Measurements from ENCODE around the gene SAP25. TPM values are rescaled to one million over a fixed set of nuclear protein-coding genes. Genes with fewer than 3 reads are reported as not detected.
A peak's percentile ranks its signal among the peaks of the same experiment; 100 is the strongest.
"Not testable (repeated sequence)": the region's sequence is repeated elsewhere in the genome, so short reads cannot be mapped to it uniquely, and the experiment has no call there.

Gene SAP25
- total RNA-seq, 1 donor from 2014 or later, result not detected

GRCh38 chr7:100562195-100563099 is 11.3 kb downstream of the SAP25 start:
- no peak for DNase-seq (ENCODE audit: low read depth in 2 of 2)

- DNase-seq (ENCODE audit: low read depth in 2 of 2), result no peak
Measured at GRCh38 chr7:100561491-100562194, 12.1 kb downstream of the SAP25 start.

GRCh38 chr7:100559127-100559526 is 14.6 kb downstream of the SAP25 start:
- no peak for DNase-seq (ENCODE audit: low read depth in 2 of 2)

- DNase-seq (ENCODE audit: low read depth in 2 of 2), result no peak
Measured at GRCh38 chr7:100556541-100556940, 17.2 kb downstream of the SAP25 start.

DNA sequence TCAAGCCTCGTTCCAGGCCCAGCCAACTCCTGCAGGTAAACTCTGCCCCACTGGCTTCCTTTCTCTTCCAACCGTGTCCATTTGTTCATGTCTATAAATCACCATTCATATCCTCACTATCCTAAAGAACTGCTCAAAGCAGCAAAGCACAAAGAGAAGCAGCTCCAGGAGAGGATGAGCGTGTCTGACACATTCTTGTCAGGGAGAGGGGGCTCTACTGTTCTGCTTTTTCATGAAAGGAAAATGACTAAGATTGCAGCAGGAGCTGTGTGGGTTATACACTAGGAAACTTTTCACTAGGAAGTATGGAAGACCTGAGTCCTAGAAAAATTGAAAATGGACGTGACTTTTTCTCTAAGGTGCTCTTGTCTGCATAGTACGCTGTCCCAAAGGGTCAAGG is 18.0 kb downstream of the SAP25 start:
- DNase-seq (ENCODE audit: low read depth in 2 of 2), result no peak

DNA sequence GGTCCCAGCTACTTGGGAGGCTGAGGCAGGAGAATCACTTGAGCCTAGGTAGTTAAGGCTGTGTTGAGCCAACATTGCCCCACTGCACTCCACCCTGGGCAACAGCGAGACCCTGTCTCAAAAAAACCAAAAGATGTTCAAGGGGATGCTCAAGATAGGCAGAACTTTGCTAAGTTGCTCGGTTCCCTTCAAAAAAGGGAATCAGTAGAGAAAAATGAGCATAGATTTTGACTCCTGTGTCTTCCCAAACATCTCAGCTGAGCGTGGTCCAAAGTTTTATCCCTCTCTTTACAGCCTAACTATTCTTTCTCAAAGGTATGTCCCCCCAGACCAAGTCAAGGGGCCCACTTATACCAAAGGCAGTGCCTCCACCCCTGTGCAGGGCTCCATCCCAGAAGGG is 20.7 kb downstream of the SAP25 start:
- DNase-seq (ENCODE audit: low read depth in 2 of 2), result no peak

- no peak for DNase-seq (ENCODE audit: low read depth in 2 of 2)
Measured at GRCh38 chr7:100552532-100552931, 21.2 kb downstream of the SAP25 start.

DNA sequence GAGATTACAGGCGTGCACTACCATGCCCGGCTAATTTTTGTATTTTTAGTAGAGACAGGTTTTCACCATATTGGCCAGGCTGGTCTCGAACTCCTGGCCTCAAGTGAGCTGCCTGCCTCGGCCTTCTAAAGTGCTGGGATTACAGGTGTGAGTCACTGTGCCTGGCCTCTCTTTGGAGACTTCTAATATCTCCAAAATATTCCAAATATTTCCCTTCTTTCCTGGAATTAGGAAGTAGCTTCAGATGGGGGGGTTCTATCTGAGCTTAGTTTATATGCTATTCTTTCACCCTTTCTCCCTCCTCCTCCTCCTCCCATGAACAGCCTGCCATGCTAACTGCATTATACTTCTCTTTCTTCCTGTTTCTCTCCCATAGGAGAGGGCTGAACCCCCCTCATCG is 25.3 kb downstream of the SAP25 start:
- DNase-seq (ENCODE audit: low read depth in 2 of 2), result not testable (repeated sequence)

GRCh38 chr7:100547872-100548271 is 25.8 kb downstream of the SAP25 start:
- DNase-seq (ENCODE audit: low read depth in 2 of 2), result peak; percentile 64 to 87

GRCh38 chr7:100546926-100547800 is 26.5 kb downstream of the SAP25 start:
- DNase-seq (ENCODE audit: low read depth in 2 of 2), result peak; percentile 30 to 78

DNA sequence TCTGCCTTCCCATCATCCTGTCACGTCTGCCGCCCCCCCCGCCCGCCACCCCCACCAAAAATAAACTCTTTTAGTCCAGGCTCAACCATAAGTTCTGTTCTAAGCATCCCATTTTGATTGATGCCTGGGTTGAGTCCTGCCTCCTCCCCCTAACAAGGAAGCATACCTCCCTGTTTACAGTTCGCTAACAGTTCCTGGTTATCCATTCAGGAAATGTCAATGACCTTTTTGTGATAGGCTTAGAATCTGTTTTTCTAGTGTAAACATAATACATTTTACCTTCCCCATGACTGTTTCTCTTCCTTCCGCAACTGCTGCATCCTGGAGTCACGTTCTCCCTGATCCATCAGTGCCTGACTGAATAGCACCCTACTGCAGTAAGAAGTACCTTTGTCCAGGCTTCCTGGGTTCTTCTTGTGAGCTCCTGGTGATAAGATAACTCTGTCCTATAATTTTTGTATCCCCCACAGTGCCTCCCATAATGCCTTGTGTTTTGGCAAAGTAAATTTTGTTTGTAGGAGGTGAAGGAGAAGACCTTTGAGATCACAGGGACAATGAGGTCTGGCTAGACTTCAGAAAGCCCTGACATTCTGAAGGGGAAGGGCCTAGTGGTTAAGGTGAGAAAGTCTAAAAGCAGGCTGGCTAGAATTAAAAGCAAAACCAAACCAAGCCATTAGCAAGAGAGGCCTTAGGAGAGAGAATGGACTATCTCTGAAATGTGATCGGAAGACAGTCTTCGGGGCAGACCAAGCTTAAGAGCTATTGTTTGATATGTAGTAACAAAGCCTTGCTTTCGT is 27.4 kb downstream of the SAP25 start:
- DNase-seq (ENCODE audit: low read depth in 2 of 2), result peak; percentile 87 to 95

- DNase-seq (ENCODE audit: low read depth in 2 of 2), result peak; percentile 86 to 96
Measured at GRCh38 chr7:100545360-100546128, 28.2 kb downstream of the SAP25 start.

- no peak for DNase-seq (ENCODE audit: low read depth in 2 of 2)
Measured at GRCh38 chr7:100544967-100545359, 28.7 kb downstream of the SAP25 start.

- no peak for DNase-seq (ENCODE audit: low read depth in 2 of 2)
Measured at GRCh38 chr7:100544386-100544785, 29.3 kb downstream of the SAP25 start.

DNA sequence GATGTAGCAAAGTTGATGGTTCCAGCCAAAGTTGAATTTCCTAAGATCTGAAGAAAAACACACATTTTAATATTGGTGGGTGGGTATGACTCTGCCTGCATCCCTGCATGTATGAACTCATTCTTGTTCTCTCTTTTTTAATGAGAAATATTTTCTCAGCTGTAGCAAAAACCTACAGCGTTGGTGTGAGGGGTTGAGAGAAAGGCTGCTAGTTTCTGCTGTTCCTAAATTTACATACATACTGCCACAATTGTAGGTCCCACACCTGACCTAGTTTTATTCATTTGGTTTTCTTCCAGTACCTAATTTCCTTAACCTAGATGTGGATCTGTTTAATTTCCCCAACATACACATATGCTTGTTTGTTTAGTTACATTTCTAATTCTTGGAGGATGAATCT is 30.1 kb downstream of the SAP25 start:
- DNase-seq (ENCODE audit: low read depth in 2 of 2), result no peak

DNA sequence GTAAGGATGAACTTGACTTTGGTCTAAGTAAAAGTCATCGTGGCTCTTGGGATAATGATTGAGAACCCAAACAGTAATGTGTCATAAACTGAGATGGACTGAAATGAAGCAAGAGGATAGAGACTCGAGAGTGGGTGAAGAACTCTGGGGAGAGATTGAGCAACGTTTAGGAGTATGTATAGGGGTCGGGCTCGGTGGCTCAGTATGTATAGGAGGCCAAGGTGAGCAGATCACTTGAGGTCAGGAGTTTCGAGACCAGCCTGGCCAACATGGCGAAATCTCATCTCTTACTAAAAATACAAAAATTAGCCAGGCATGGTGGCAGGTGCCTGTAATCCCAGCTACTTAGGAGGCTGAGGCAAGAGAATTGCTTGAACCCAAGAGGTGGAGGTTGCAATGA is 32.4 kb downstream of the SAP25 start:
- DNase-seq (ENCODE audit: low read depth in 2 of 2), result not testable (repeated sequence)

DNA sequence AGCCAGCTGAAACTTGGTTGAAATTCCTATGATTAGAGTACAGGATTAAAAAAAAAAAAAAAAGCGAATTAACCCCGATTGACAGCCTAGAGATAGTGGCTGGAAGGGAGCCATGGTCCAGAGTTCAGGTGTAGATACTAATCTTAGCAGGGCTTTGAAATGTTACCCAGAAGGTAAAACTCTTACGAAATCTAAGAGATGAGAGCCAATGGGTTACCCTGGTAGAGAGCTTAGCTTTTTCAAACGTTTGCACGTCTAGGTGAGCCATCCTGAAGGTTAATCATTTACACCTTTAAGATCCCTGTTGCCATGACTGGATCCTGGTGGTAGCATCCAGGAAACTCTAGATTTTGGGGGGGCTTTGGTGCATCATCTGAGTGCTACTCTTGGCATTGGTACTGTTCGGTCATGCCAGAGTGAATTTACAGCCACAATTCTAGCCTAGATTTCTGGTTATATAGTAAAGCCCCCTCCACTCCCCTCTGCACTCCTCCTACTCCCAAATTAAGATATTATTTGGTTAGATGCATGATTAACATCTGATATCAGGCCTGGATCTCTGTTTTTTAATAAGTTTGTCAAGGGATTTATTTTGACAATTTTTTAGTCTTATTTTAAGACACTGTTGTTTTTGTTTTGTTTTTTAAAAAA is 33.5 kb downstream of the SAP25 start:
- no peak for DNase-seq (ENCODE audit: low read depth in 2 of 2)

DNA sequence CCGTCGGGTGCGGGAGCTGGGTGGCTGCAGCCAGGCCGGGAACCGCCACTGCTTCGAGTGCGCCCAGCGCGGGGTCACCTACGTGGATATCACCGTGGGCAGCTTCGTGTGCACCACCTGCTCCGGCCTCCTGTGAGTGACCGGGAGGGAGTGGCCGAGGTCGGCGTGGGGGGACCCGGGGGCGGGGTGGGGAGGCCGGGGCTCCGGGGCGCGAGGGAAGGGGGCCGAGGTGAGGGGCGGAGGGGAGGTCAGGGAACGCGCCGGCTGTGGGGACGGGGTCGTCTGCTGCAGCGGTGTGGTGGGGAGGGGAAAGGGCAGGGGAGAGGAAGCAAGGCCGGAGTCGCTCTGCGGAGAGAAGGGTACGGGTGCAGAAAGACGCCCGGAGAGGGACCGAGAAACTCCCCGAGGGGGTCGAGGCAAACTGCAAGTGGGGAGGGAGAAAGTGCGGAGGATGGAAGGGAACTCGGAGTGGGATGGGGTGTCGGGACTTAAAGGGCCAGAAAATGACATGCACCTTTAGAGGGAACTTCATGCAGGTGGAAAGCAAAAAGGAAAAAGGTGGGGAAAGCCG is 34.2 kb downstream of the SAP25 start:
- DNase-seq (ENCODE audit: low read depth in 2 of 2), result no peak
